Neural cell (in vitro differentiated cells): ENCODE measurements around the gene GIPC1. TPM values are rescaled to one million over a fixed set of nuclear protein-coding genes. Genes with fewer than 3 reads are reported as not detected.

Source experiments
- H2AFZ ChIP-seq: fragments of 200-600, 300-800 bp; sonication (generic), shearing (Covaris generic); 2 replicates; pipeline ENCODE4 v1.6.0; 2014; ENCODE audit warnings: low read depth, mild to moderate bottlenecking, antibody characterized with exemption, low read length, moderate library complexity
- H3F3A ChIP-seq: fragments of 200-600 bp; shearing (Covaris generic); 2 replicates; pipeline ENCODE4 v1.6.1; 2016; ENCODE audit warnings: mild to moderate bottlenecking, moderate library complexity, mixed read lengths, antibody characterized with exemption, low read length; ENCODE audit not compliant: insufficient read depth, poor library complexity, severe bottlenecking
- H3K27ac ChIP-seq: fragments of 200-600, 300-800 bp; sonication (generic), shearing (Covaris generic); 2 replicates; pipeline ENCODE4 v1.5.1; 2014; ENCODE audit warnings: mild to moderate bottlenecking, low read length, moderate library complexity
- H3K27me3 ChIP-seq: fragments of 300-800, 200-600 bp; sonication (generic), shearing (Covaris generic); 2 replicates; pipeline ENCODE4 v1.6.0; 2014; ENCODE audit warnings: mild to moderate bottlenecking, low read depth, low read length, moderate library complexity; ENCODE audit not compliant: insufficient read depth
- H3K36me3 ChIP-seq: fragments of 300-800, 200-600 bp; sonication (generic), shearing (Covaris generic); 2 replicates; pipeline ENCODE4 v1.5.1; 2014; ENCODE audit warnings: mild to moderate bottlenecking, antibody characterized with exemption, low read length, moderate library complexity; ENCODE audit not compliant: insufficient read depth
- H3K4me2 ChIP-seq: fragments of 300-800, 200-600 bp; sonication (generic), shearing (Covaris generic); 2 replicates; pipeline ENCODE4 v1.6.0; 2014; ENCODE audit warnings: mild to moderate bottlenecking, low read length
- H3K4me3 ChIP-seq: fragments of 300-800, 200-600 bp; sonication (generic), shearing (Covaris generic); 2 replicates; pipeline ENCODE4 v1.5.1; 2014; ENCODE audit warnings: mild to moderate bottlenecking, low read length, moderate library complexity
- H3K79me2 ChIP-seq: fragments of 200-600 bp; shearing (Covaris generic); replicated peaks from 2 replicates; pipeline ENCODE4 v1.6.0; 2014; ENCODE audit warnings: mild to moderate bottlenecking, low read length, moderate library complexity; ENCODE audit not compliant: insufficient read depth
- H3K9ac ChIP-seq: fragments of 300-800, 200-600 bp; sonication (generic), shearing (Covaris generic); 2 replicates; pipeline ENCODE4 v1.6.1; 2016; ENCODE audit warnings: mild to moderate bottlenecking, low read length, mixed read lengths
- H3K9me2 ChIP-seq: fragments of 200-600 bp; shearing (Covaris generic); 2 replicates; pipeline ENCODE4 v1.6.1; 2016; ENCODE audit warnings: mild to moderate bottlenecking, low read length, mixed read lengths; ENCODE audit not compliant: insufficient read depth
- H3K9me3 ChIP-seq: fragments of 200-600, 300-800 bp; sonication (generic), shearing (Covaris generic); 2 replicates; pipeline ENCODE4 v1.6.1; 2016; ENCODE audit warnings: mild to moderate bottlenecking, mixed run types, low read length, moderate library complexity, mixed read lengths
- H4K20me1 ChIP-seq: fragments of 200-600 bp; shearing (Covaris generic); 2 replicates; pipeline ENCODE4 v1.6.1; 2016; ENCODE audit warnings: mild to moderate bottlenecking, mixed run types; ENCODE audit not compliant: insufficient read depth
- EP300 ChIP-seq: fragments of 450-650 bp; conservative IDR thresholded peaks from 2 replicates; pipeline ENCODE4 v1.6.1; 2014; ENCODE audit warnings: antibody characterized with exemption, mild to moderate bottlenecking, moderate library complexity; ENCODE audit not compliant: poor library complexity, severe bottlenecking
- EZH2 ChIP-seq: fragments of 200-600, 300-800 bp; shearing (Covaris generic), sonication (generic); IDR thresholded peaks from 2 replicates; pipeline ENCODE4 v1.6.1; 2014; ENCODE audit warnings: antibody characterized with exemption, low read length, borderline replicate concordance, mild to moderate bottlenecking; ENCODE audit not compliant: insufficient read depth, poor library complexity, severe bottlenecking
- MXI1 ChIP-seq: fragments of 450-650 bp; conservative IDR thresholded peaks from 2 replicates; pipeline ENCODE4 v1.6.1; 2014; ENCODE audit warnings: antibody characterized with exemption, mild to moderate bottlenecking; ENCODE audit not compliant: poor library complexity, severe bottlenecking
- POLR2AphosphoS5 ChIP-seq: IDR thresholded peaks from 2 replicates; pipeline ENCODE4 v1.6.1; 2012
- RAD21 ChIP-seq: fragments of 450-650 bp; conservative IDR thresholded peaks from 2 replicates; pipeline ENCODE4 v1.6.1; 2014; ENCODE audit warnings: antibody characterized with exemption, mild to moderate bottlenecking, moderate library complexity
- SMC3 ChIP-seq: fragments of 450-650 bp; conservative IDR thresholded peaks from 2 replicates; pipeline ENCODE4 v1.6.1; 2014; ENCODE audit warnings: antibody characterized with exemption, mild to moderate bottlenecking, moderate library complexity; ENCODE audit not compliant: poor library complexity
- TAF1 ChIP-seq: IDR thresholded peaks from 2 replicates; pipeline ENCODE4 v1.6.1; 2012; ENCODE audit warnings: low read depth
- polyA plus RNA-seq: library from polyadenylated mRNA; depleted of rRNA; stranded (reverse); fragments of >200 nt; gene quantifications from 2 replicates; pipeline ENCODE4 v1.2.3, GENCODE V29; 2014
- TF ChIP-seq, protein P1 (sequence below): fragments of 450-650 bp; IDR thresholded peaks from 2 replicates; pipeline ENCODE4 v1.5.1; 2014; ENCODE audit warnings: antibody characterized with exemption, mild to moderate bottlenecking, moderate library complexity; ENCODE audit not compliant: poor library complexity, severe bottlenecking
- TF ChIP-seq, protein P2 (sequence below): IDR thresholded peaks from 2 replicates; pipeline ENCODE4 v1.6.1; 2012; ENCODE audit warnings: borderline replicate concordance

Gene GIPC1
- polyA plus RNA-seq, 1 donor from 2014 or later = 128 TPM

DNA sequence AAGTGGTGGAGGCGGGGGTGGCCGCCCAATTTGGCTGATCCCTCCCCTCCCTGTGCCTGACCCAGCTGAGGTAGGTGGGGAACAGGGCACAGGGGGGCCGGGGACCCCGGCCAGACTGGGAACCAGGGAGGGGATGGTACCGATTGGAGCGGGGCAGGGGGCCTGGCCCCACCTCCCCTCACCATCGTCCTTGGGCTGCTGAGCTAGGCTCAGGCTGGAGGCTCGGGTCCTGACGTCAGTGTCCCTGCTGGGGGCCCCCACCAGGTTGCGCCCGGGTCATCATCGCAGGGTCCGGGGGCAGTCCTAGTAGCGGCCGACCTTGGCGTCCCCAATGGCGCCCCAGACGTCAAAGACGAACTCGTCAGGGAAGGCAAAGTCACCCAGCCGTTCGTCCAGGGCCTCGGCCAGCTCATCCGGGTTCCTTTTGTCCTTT lies 17.8 kb downstream of the GIPC1 start:
- no peaks in the 10 kb centered on the region for H3K36me3 ChIP-seq
- H4K20me1 ChIP-seq = no peaks in the 10 kb centered on the region

DNA sequence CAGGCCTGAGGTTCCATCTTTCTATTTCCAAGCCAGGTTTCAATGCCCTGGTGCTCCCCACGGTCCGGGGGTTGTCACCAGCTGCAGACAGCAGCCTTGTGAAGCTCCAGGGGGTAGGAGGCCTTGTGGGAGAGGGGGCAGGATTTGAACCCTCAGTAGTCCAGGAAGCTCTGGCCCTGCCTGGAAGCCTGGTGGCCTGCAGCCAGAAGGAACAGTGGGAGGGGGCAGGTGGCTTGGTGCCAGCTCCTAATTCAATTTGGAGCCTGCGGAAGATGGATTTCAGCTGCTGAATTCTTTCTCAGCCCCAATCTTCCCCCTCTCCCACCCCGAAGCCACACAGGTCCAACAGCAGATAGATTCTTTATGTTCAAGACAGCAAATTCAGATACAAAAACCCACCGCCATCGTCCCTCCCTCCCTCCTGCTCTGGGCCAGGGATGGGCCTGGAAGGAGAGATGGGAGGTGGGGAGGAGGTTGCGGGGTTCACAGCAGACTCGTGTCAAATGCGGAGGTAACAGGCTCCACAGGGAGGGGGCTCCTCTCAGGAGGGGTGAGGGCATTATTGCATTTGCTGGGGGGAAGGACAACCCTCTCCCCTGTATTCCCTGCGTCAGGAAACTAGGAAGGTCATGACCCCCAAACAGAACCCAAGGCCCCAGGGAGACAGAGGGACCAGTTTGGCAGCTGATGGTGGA lies 18.4 kb downstream of the GIPC1 start:
- TF ChIP-seq, protein P1, sequence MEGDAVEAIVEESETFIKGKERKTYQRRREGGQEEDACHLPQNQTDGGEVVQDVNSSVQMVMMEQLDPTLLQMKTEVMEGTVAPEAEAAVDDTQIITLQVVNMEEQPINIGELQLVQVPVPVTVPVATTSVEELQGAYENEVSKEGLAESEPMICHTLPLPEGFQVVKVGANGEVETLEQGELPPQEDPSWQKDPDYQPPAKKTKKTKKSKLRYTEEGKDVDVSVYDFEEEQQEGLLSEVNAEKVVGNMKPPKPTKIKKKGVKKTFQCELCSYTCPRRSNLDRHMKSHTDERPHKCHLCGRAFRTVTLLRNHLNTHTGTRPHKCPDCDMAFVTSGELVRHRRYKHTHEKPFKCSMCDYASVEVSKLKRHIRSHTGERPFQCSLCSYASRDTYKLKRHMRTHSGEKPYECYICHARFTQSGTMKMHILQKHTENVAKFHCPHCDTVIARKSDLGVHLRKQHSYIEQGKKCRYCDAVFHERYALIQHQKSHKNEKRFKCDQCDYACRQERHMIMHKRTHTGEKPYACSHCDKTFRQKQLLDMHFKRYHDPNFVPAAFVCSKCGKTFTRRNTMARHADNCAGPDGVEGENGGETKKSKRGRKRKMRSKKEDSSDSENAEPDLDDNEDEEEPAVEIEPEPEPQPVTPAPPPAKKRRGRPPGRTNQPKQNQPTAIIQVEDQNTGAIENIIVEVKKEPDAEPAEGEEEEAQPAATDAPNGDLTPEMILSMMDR = no peak
- TF ChIP-seq, protein P2, sequence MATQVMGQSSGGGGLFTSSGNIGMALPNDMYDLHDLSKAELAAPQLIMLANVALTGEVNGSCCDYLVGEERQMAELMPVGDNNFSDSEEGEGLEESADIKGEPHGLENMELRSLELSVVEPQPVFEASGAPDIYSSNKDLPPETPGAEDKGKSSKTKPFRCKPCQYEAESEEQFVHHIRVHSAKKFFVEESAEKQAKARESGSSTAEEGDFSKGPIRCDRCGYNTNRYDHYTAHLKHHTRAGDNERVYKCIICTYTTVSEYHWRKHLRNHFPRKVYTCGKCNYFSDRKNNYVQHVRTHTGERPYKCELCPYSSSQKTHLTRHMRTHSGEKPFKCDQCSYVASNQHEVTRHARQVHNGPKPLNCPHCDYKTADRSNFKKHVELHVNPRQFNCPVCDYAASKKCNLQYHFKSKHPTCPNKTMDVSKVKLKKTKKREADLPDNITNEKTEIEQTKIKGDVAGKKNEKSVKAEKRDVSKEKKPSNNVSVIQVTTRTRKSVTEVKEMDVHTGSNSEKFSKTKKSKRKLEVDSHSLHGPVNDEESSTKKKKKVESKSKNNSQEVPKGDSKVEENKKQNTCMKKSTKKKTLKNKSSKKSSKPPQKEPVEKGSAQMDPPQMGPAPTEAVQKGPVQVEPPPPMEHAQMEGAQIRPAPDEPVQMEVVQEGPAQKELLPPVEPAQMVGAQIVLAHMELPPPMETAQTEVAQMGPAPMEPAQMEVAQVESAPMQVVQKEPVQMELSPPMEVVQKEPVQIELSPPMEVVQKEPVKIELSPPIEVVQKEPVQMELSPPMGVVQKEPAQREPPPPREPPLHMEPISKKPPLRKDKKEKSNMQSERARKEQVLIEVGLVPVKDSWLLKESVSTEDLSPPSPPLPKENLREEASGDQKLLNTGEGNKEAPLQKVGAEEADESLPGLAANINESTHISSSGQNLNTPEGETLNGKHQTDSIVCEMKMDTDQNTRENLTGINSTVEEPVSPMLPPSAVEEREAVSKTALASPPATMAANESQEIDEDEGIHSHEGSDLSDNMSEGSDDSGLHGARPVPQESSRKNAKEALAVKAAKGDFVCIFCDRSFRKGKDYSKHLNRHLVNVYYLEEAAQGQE = no peak
- TF ChIP-seq POLR2AphosphoS5 (no peak), EZH2 (no peak), EP300 (no peak), RAD21 (no peak), SMC3 (no peak), MXI1 (no peak), TAF1 (no peak)
- Histone ChIP-seq H4K20me1 (no peaks in the 10 kb centered on the region), H3K9me3 (no peaks in the 10 kb centered on the region), H2AFZ (no peak overlapping the region), H3K4me3 (no peak overlapping the region), H3K9ac (no peak overlapping the region), H3K27me3 (no peaks in the 10 kb centered on the region), H3K9me2 (no peaks in the 10 kb centered on the region), H3K27ac (no peak overlapping the region), H3K36me3 (no peaks in the 10 kb centered on the region), H3K79me2 (no peaks in the 10 kb centered on the region), H3K4me2 (no peak overlapping the region), H3F3A (no peaks in the 10 kb centered on the region)

More for the DNA sequence above, 17.8 kb downstream of the GIPC1 start:
- Histone ChIP-seq H3K27me3 (no peaks in the 10 kb centered on the region), H3K79me2 (no peaks in the 10 kb centered on the region), H3F3A (no peaks in the 10 kb centered on the region), H3K4me2 (no peak overlapping the region), H3K9me3 (no peaks in the 10 kb centered on the region), H3K4me3 (no peak overlapping the region), H2AFZ (no peak overlapping the region), H3K27ac (no peak overlapping the region), H3K9ac (no peak overlapping the region), H3K9me2 (no peaks in the 10 kb centered on the region)
- TF ChIP-seq TAF1 = no peak
